ENCODE results near the gene METRNL.
A peak's percentile ranks its signal among the peaks of the same experiment; 100 is the strongest.
"Not testable (repeated sequence)": the region's sequence is repeated elsewhere in the genome, so short reads cannot be mapped to it uniquely, and the experiment has no call there.

Gene METRNL

GRCh38 chr17:83046448-83047181, 32.8 kb upstream of the METRNL start:
- FAIRE-seq (no peak), DNase-seq (ENCODE audit: insufficient read length, low spot score) (no peak)
- TF ChIP-seq CTCF (IDR thresholded peaks at IDR 0.05; ENCODE audit: insufficient read depth, missing control alignments): no peak

GRCh38 chr17:83047182-83047478, 32.3 kb upstream of the METRNL start:
- no peak for TF ChIP-seq CTCF (IDR thresholded peaks at IDR 0.05; ENCODE audit: insufficient read depth, missing control alignments)
- FAIRE-seq (no peak), DNase-seq (ENCODE audit: insufficient read length, low spot score) (no peak)

- not testable (repeated sequence) for FAIRE-seq; DNase-seq (ENCODE audit: insufficient read length, low spot score)
Observed at GRCh38 chr17:83047818-83048475, 31.5 kb upstream of the METRNL start.

- no peak for FAIRE-seq
- no peak for TF ChIP-seq CTCF (IDR thresholded peaks at IDR 0.05; ENCODE audit: insufficient read depth, missing control alignments)
- DNase-seq (ENCODE audit: insufficient read length, low spot score): no peak
Observed at GRCh38 chr17:83050651-83051395, 28.6 kb upstream of the METRNL start.

GRCh38 chr17:83051396-83052240, 27.8 kb upstream of the METRNL start:
- FAIRE-seq: no peak
- peak; percentile 86 for DNase-seq (ENCODE audit: insufficient read length, low spot score)
- no peak for TF ChIP-seq CTCF (IDR thresholded peaks at IDR 0.05; ENCODE audit: insufficient read depth, missing control alignments)

GRCh38 chr17:83052241-83052564, 27.2 kb upstream of the METRNL start:
- no peak for TF ChIP-seq CTCF (IDR thresholded peaks at IDR 0.05; ENCODE audit: insufficient read depth, missing control alignments)
- no peak for FAIRE-seq
- no peak for DNase-seq (ENCODE audit: insufficient read length, low spot score)

- FAIRE-seq (no peak), DNase-seq (ENCODE audit: insufficient read length, low spot score) (no peak)
- TF ChIP-seq CTCF (IDR thresholded peaks at IDR 0.05; ENCODE audit: insufficient read depth, missing control alignments): no peak
Observed at GRCh38 chr17:83053021-83053681, 26.3 kb upstream of the METRNL start.

All from D721Med (cell line).